Measurements from ENCODE around the gene SYT17.

DNA sequence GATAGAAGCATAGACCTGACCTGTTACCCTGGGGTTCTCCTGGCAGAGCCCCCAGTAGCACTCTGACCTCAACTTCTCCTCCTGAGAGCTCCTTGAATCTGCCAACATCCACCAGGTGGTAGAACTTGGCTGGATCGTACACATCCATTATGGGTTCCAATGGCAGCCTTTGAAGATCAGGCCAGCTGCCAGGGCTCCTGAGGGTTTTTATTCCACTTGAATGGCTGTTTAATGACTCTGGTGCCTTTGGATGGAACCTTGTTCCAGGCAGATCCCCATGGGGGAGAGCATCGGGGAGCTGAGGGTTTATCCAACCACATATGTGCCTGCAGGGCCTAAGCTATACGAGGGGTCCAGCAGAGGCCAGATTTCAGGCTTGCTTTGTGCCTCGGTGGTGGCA, 70.4 kb downstream of the SYT17 start:
- no peak for TF ChIP-seq POLR2A (IDR thresholded peaks at IDR 0.05)
- TF ChIP-seq, protein P1, sequence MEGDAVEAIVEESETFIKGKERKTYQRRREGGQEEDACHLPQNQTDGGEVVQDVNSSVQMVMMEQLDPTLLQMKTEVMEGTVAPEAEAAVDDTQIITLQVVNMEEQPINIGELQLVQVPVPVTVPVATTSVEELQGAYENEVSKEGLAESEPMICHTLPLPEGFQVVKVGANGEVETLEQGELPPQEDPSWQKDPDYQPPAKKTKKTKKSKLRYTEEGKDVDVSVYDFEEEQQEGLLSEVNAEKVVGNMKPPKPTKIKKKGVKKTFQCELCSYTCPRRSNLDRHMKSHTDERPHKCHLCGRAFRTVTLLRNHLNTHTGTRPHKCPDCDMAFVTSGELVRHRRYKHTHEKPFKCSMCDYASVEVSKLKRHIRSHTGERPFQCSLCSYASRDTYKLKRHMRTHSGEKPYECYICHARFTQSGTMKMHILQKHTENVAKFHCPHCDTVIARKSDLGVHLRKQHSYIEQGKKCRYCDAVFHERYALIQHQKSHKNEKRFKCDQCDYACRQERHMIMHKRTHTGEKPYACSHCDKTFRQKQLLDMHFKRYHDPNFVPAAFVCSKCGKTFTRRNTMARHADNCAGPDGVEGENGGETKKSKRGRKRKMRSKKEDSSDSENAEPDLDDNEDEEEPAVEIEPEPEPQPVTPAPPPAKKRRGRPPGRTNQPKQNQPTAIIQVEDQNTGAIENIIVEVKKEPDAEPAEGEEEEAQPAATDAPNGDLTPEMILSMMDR (IDR thresholded peaks at IDR 0.05) = no peak

Measured in Peyer's patch (tissue), 4 donors.